ENCODE measurements around the gene C1orf21. TPM values are rescaled to one million over a fixed set of nuclear protein-coding genes. Genes with fewer than 3 reads are reported as not detected.

C1orf21 gene
- total RNA-seq, 1 donor from 2014 or later = 44.6 TPM

GRCh38 chr1:184438363-184438762, 51.5 kb downstream of the C1orf21 start:
- Mint-ChIP-seq H3K4me1 (ENCODE audit: unreplicated experiment) (peaks cover 15% of the 10 kb centered on the region), H3K9me3 (peaks cover 5% of the 10 kb centered on the region), H3K36me3 (peaks cover 8% of the 10 kb centered on the region), H3K27me3 (no peaks in the 10 kb centered on the region), H3K4me3 (no peak overlapping the region), H3K27ac (no peak overlapping the region)
- no peak for DNase-seq (ENCODE audit: extremely low spot score, unreplicated experiment)
- TF ChIP-seq CTCF (conservative IDR thresholded peaks at IDR 0.05) = no peak

GRCh38 chr1:184442260-184442659, 55.4 kb downstream of the C1orf21 start:
- peaks cover 5% of the 10 kb centered on the region for H3K9me3 Mint-ChIP-seq
- TF ChIP-seq CTCF (conservative IDR thresholded peaks at IDR 0.05) = no peak
- no peak overlapping the region for H3K4me3 Mint-ChIP-seq
- peaks cover 8% of the 10 kb centered on the region for H3K36me3 Mint-ChIP-seq
- H3K27me3 Mint-ChIP-seq = no peaks in the 10 kb centered on the region
- peaks cover 23% of the 10 kb centered on the region for H3K4me1 Mint-ChIP-seq (ENCODE audit: unreplicated experiment)
- H3K27ac Mint-ChIP-seq = no peak overlapping the region
- DNase-seq (ENCODE audit: extremely low spot score, unreplicated experiment) = no peak

- Mint-ChIP-seq H3K36me3 (peaks cover 8% of the 10 kb centered on the region), H3K27ac (no peak overlapping the region), H3K4me3 (no peak overlapping the region), H3K27me3 (no peaks in the 10 kb centered on the region), H3K4me1 (ENCODE audit: unreplicated experiment) (peaks cover 23% of the 10 kb centered on the region), H3K9me3 (peaks cover 5% of the 10 kb centered on the region)
- DNase-seq (ENCODE audit: extremely low spot score, unreplicated experiment) = no peak
- no peak for TF ChIP-seq CTCF (conservative IDR thresholded peaks at IDR 0.05)
These were observed 56.4 kb downstream of the C1orf21 start for GRCh38 chr1:184443201-184443600.

- Mint-ChIP-seq H3K36me3 (peaks cover 5% of the 10 kb centered on the region), H3K27me3 (no peaks in the 10 kb centered on the region), H3K27ac (no peak overlapping the region), H3K4me1 (ENCODE audit: unreplicated experiment) (peaks cover 23% of the 10 kb centered on the region), H3K4me3 (no peak overlapping the region), H3K9me3 (peaks cover 5% of the 10 kb centered on the region)
- DNase-seq (ENCODE audit: extremely low spot score, unreplicated experiment) = no peak
- no peak for TF ChIP-seq CTCF (conservative IDR thresholded peaks at IDR 0.05)
These were observed 56.8 kb downstream of the C1orf21 start for GRCh38 chr1:184443624-184444023.

- Mint-ChIP-seq H3K36me3 (peaks cover 8% of the 10 kb centered on the region), H3K27me3 (no peaks in the 10 kb centered on the region), H3K4me1 (ENCODE audit: unreplicated experiment) (peaks cover 23% of the 10 kb centered on the region), H3K9me3 (no peaks in the 10 kb centered on the region), H3K27ac (no peak overlapping the region), H3K4me3 (no peak overlapping the region)
- no peak for DNase-seq (ENCODE audit: extremely low spot score, unreplicated experiment)
- TF ChIP-seq CTCF (conservative IDR thresholded peaks at IDR 0.05) = no peak
These were observed 59.2 kb downstream of the C1orf21 start for GRCh38 chr1:184445997-184446396.

GRCh38 chr1:184447651-184448185, 60.9 kb downstream of the C1orf21 start:
- Mint-ChIP-seq H3K4me1 (ENCODE audit: unreplicated experiment) (peaks cover 16% of the 10 kb centered on the region), H3K36me3 (peaks cover 8% of the 10 kb centered on the region), H3K27ac (no peak overlapping the region), H3K9me3 (no peaks in the 10 kb centered on the region), H3K4me3 (no peak overlapping the region), H3K27me3 (no peaks in the 10 kb centered on the region)
- TF ChIP-seq CTCF (conservative IDR thresholded peaks at IDR 0.05) = no peak
- DNase-seq (ENCODE audit: extremely low spot score, unreplicated experiment) = no peak
